Neural cell (in vitro differentiated cells): ENCODE results near the gene CHM. TPM values are rescaled to one million over a fixed set of nuclear protein-coding genes. Genes with fewer than 3 reads are reported as not detected.
"Not testable (repeated sequence)": the region's sequence is repeated elsewhere in the genome, so short reads cannot be mapped to it uniquely, and the experiment has no call there.

ENCODE experiments used
- H2AFZ ChIP-seq: fragments of 200-600, 300-800 bp; sonication (generic), shearing (Covaris generic); 2 replicates; pipeline ENCODE4 v1.6.0; 2014; ENCODE audit warnings: low read depth, mild to moderate bottlenecking, antibody characterized with exemption, low read length, moderate library complexity
- H3F3A ChIP-seq: fragments of 200-600 bp; shearing (Covaris generic); 2 replicates; pipeline ENCODE4 v1.6.1; 2016; ENCODE audit warnings: mild to moderate bottlenecking, moderate library complexity, mixed read lengths, antibody characterized with exemption, low read length; ENCODE audit not compliant: insufficient read depth, poor library complexity, severe bottlenecking
- H3K27ac ChIP-seq: fragments of 200-600, 300-800 bp; sonication (generic), shearing (Covaris generic); 2 replicates; pipeline ENCODE4 v1.5.1; 2014; ENCODE audit warnings: mild to moderate bottlenecking, low read length, moderate library complexity
- H3K27me3 ChIP-seq: fragments of 300-800, 200-600 bp; sonication (generic), shearing (Covaris generic); 2 replicates; pipeline ENCODE4 v1.6.0; 2014; ENCODE audit warnings: mild to moderate bottlenecking, low read depth, low read length, moderate library complexity; ENCODE audit not compliant: insufficient read depth
- H3K36me3 ChIP-seq: fragments of 300-800, 200-600 bp; sonication (generic), shearing (Covaris generic); 2 replicates; pipeline ENCODE4 v1.5.1; 2014; ENCODE audit warnings: mild to moderate bottlenecking, antibody characterized with exemption, low read length, moderate library complexity; ENCODE audit not compliant: insufficient read depth
- H3K4me2 ChIP-seq: fragments of 300-800, 200-600 bp; sonication (generic), shearing (Covaris generic); 2 replicates; pipeline ENCODE4 v1.6.0; 2014; ENCODE audit warnings: mild to moderate bottlenecking, low read length
- H3K4me3 ChIP-seq: fragments of 300-800, 200-600 bp; sonication (generic), shearing (Covaris generic); 2 replicates; pipeline ENCODE4 v1.5.1; 2014; ENCODE audit warnings: mild to moderate bottlenecking, low read length, moderate library complexity
- H3K79me2 ChIP-seq: fragments of 200-600 bp; shearing (Covaris generic); replicated peaks from 2 replicates; pipeline ENCODE4 v1.6.0; 2014; ENCODE audit warnings: mild to moderate bottlenecking, low read length, moderate library complexity; ENCODE audit not compliant: insufficient read depth
- H3K9ac ChIP-seq: fragments of 300-800, 200-600 bp; sonication (generic), shearing (Covaris generic); 2 replicates; pipeline ENCODE4 v1.6.1; 2016; ENCODE audit warnings: mild to moderate bottlenecking, low read length, mixed read lengths
- H3K9me2 ChIP-seq: fragments of 200-600 bp; shearing (Covaris generic); 2 replicates; pipeline ENCODE4 v1.6.1; 2016; ENCODE audit warnings: mild to moderate bottlenecking, low read length, mixed read lengths; ENCODE audit not compliant: insufficient read depth
- H3K9me3 ChIP-seq: fragments of 200-600, 300-800 bp; sonication (generic), shearing (Covaris generic); 2 replicates; pipeline ENCODE4 v1.6.1; 2016; ENCODE audit warnings: mild to moderate bottlenecking, mixed run types, low read length, moderate library complexity, mixed read lengths
- H4K20me1 ChIP-seq: fragments of 200-600 bp; shearing (Covaris generic); 2 replicates; pipeline ENCODE4 v1.6.1; 2016; ENCODE audit warnings: mild to moderate bottlenecking, mixed run types; ENCODE audit not compliant: insufficient read depth
- EP300 ChIP-seq: fragments of 450-650 bp; conservative IDR thresholded peaks from 2 replicates; pipeline ENCODE4 v1.6.1; 2014; ENCODE audit warnings: antibody characterized with exemption, mild to moderate bottlenecking, moderate library complexity; ENCODE audit not compliant: poor library complexity, severe bottlenecking
- EZH2 ChIP-seq: fragments of 200-600, 300-800 bp; shearing (Covaris generic), sonication (generic); IDR thresholded peaks from 2 replicates; pipeline ENCODE4 v1.6.1; 2014; ENCODE audit warnings: antibody characterized with exemption, low read length, borderline replicate concordance, mild to moderate bottlenecking; ENCODE audit not compliant: insufficient read depth, poor library complexity, severe bottlenecking
- MXI1 ChIP-seq: fragments of 450-650 bp; conservative IDR thresholded peaks from 2 replicates; pipeline ENCODE4 v1.6.1; 2014; ENCODE audit warnings: antibody characterized with exemption, mild to moderate bottlenecking; ENCODE audit not compliant: poor library complexity, severe bottlenecking
- POLR2AphosphoS5 ChIP-seq: IDR thresholded peaks from 2 replicates; pipeline ENCODE4 v1.6.1; 2012
- RAD21 ChIP-seq: fragments of 450-650 bp; conservative IDR thresholded peaks from 2 replicates; pipeline ENCODE4 v1.6.1; 2014; ENCODE audit warnings: antibody characterized with exemption, mild to moderate bottlenecking, moderate library complexity
- REST ChIP-seq: IDR thresholded peaks from 2 replicates; pipeline ENCODE4 v1.6.1; 2012; ENCODE audit warnings: borderline replicate concordance
- SMC3 ChIP-seq: fragments of 450-650 bp; conservative IDR thresholded peaks from 2 replicates; pipeline ENCODE4 v1.6.1; 2014; ENCODE audit warnings: antibody characterized with exemption, mild to moderate bottlenecking, moderate library complexity; ENCODE audit not compliant: poor library complexity
- TAF1 ChIP-seq: IDR thresholded peaks from 2 replicates; pipeline ENCODE4 v1.6.1; 2012; ENCODE audit warnings: low read depth
- polyA plus RNA-seq: library from polyadenylated mRNA; depleted of rRNA; stranded (reverse); fragments of >200 nt; gene quantifications from 2 replicates; pipeline ENCODE4 v1.2.3, GENCODE V29; 2014
- TF ChIP-seq, protein P1 (sequence below): fragments of 450-650 bp; IDR thresholded peaks from 2 replicates; pipeline ENCODE4 v1.5.1; 2014; ENCODE audit warnings: antibody characterized with exemption, mild to moderate bottlenecking, moderate library complexity; ENCODE audit not compliant: poor library complexity, severe bottlenecking

The CHM gene
- polyA plus RNA-seq, 1 donor from 2014 or later: 20.3 TPM

DNA sequence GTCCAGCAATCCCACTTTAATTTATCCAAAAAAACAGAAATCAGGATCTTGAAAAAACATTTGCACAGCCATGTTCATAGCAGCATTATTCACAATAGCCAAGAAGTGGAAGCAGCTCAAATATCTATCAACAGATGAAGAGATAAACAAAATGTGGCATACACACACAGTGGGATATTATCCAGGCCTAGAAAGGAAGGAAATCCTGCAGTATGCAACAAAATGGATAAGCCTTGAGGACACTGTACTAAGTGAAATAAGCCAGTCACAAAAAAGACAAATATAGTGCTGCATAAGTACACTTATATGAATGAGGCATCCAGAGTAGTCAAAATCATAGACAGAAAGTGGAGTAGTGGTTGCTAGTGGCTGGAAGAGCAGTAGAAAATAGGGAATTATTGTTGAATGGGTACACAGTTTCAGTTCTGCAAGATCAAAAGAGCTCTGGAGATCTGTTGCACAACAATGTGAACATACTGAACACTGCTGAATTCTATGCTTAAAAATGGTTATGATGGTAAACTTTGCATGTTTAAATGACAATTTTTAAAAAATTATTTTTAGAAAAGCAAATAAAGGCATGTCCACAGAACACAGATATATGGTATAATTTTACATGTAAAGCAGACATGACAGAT is 25.6 kb downstream of the CHM start:
- Histone ChIP-seq H3K4me3 (no peak overlapping the region), H3K79me2 (no peaks in the 10 kb centered on the region), H3K27ac (no peak overlapping the region), H3K9me3 (no peaks in the 10 kb centered on the region), H3K4me2 (no peak overlapping the region), H3K9ac (no peak overlapping the region), H3K36me3 (no peaks in the 10 kb centered on the region), H4K20me1 (no peaks in the 10 kb centered on the region), H3F3A (no peaks in the 10 kb centered on the region), H3K27me3 (no peaks in the 10 kb centered on the region), H3K9me2 (no peaks in the 10 kb centered on the region), H2AFZ (no peak overlapping the region)
- TF ChIP-seq EZH2 (no peak), POLR2AphosphoS5 (no peak), RAD21 (no peak), TAF1 (no peak), MXI1 (no peak), REST (no peak), EP300 (no peak), SMC3 (no peak)
- TF ChIP-seq, protein P1, sequence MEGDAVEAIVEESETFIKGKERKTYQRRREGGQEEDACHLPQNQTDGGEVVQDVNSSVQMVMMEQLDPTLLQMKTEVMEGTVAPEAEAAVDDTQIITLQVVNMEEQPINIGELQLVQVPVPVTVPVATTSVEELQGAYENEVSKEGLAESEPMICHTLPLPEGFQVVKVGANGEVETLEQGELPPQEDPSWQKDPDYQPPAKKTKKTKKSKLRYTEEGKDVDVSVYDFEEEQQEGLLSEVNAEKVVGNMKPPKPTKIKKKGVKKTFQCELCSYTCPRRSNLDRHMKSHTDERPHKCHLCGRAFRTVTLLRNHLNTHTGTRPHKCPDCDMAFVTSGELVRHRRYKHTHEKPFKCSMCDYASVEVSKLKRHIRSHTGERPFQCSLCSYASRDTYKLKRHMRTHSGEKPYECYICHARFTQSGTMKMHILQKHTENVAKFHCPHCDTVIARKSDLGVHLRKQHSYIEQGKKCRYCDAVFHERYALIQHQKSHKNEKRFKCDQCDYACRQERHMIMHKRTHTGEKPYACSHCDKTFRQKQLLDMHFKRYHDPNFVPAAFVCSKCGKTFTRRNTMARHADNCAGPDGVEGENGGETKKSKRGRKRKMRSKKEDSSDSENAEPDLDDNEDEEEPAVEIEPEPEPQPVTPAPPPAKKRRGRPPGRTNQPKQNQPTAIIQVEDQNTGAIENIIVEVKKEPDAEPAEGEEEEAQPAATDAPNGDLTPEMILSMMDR: no peak

DNA sequence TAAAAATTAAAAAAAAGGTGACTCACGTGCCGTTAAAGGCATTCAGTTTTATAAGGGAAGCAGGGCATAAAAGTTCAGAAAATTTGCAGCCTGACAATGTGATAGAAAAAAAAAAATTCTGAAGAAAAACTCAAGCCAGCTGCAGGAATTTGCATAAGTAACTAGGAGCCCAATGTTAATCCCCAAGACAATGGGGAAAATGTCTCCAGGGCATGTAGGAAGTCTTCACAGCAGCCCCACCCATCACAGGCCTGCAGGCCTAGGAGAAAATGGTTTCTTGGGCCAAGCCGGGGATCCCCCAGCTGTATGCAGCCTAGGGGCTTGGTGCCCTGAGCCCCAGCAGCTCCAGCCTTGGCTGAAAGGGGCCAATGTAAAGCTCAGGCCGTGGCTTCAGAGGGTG is 31.2 kb downstream of the CHM start:
- TF ChIP-seq RAD21 (no peak), REST (no peak), TAF1 (no peak)
- TF ChIP-seq, protein P1: no peak
- H3K27me3 ChIP-seq: no peaks in the 10 kb centered on the region
- H3K36me3 ChIP-seq: no peaks in the 10 kb centered on the region
- no peaks in the 10 kb centered on the region for H3K9me3 ChIP-seq
- no peak overlapping the region for H3K4me2 ChIP-seq
- H3K79me2 ChIP-seq: no peaks in the 10 kb centered on the region
- H3K27ac ChIP-seq: no peak overlapping the region
- no peaks in the 10 kb centered on the region for H4K20me1 ChIP-seq
- no peak overlapping the region for H3K9ac ChIP-seq
- H3K9me2 ChIP-seq: no peaks in the 10 kb centered on the region
- no peak overlapping the region for H3K4me3 ChIP-seq
- no peak overlapping the region for H2AFZ ChIP-seq
- no peaks in the 10 kb centered on the region for H3F3A ChIP-seq

- H3K27me3 ChIP-seq, H3K4me3 ChIP-seq, H3K9me3 ChIP-seq, H3K4me2 ChIP-seq, H3F3A ChIP-seq, H3K79me2 ChIP-seq, H2AFZ ChIP-seq, H3K9ac ChIP-seq, H3K36me3 ChIP-seq, H4K20me1 ChIP-seq, H3K9me2 ChIP-seq, H3K27ac ChIP-seq: not testable (repeated sequence)
Observed at GRCh38 chrX:86014959-86015358, 32.4 kb downstream of the CHM start.
